Subcutaneous adipose tissue (tissue), 4 donors: ENCODE measurements around the gene FSTL4. TPM values are rescaled to one million over a fixed set of nuclear protein-coding genes. Genes with fewer than 3 reads are reported as not detected.

Experiments used
- total RNA-seq, 4 donors: library from RNA; depleted of rRNA; stranded (reverse); fragments of >200 nt; gene quantifications; one replicate each; pipeline ENCODE4 v1.1.0, GENCODE V29; 2016
- TF ChIP-seq, protein P1 (sequence below): fragments of 450-650 bp; IDR thresholded peaks from one replicate; pipeline ENCODE4 v1.5.1; 2016; ENCODE audit warnings: low read depth, mild to moderate bottlenecking, control low read depth, antibody characterized with exemption, moderate library complexity

The FSTL4 gene
- total RNA-seq, 4 donors from 2014 or later: not detected

DNA sequence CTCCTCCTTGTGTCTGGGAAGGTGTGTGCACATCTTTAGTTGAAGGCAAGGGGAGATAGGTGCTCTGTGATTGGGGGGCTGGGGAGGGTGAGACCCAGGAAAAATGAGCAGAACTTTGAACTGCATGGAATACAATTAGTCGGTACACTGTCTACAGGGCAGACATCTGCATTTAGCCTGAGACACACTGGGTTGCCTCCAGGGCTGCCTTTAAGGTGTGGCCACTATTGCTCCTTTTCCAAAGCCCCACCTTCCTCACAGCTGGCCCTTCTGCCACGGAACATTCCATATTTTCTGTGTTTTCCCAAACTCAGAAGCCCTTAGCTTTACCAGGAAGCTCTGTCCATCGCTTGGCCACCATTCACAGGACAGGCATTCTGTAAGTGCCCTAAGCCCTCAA, 312.6 kb downstream of the FSTL4 start:
- TF ChIP-seq, protein P1, sequence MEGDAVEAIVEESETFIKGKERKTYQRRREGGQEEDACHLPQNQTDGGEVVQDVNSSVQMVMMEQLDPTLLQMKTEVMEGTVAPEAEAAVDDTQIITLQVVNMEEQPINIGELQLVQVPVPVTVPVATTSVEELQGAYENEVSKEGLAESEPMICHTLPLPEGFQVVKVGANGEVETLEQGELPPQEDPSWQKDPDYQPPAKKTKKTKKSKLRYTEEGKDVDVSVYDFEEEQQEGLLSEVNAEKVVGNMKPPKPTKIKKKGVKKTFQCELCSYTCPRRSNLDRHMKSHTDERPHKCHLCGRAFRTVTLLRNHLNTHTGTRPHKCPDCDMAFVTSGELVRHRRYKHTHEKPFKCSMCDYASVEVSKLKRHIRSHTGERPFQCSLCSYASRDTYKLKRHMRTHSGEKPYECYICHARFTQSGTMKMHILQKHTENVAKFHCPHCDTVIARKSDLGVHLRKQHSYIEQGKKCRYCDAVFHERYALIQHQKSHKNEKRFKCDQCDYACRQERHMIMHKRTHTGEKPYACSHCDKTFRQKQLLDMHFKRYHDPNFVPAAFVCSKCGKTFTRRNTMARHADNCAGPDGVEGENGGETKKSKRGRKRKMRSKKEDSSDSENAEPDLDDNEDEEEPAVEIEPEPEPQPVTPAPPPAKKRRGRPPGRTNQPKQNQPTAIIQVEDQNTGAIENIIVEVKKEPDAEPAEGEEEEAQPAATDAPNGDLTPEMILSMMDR: no peak

DNA sequence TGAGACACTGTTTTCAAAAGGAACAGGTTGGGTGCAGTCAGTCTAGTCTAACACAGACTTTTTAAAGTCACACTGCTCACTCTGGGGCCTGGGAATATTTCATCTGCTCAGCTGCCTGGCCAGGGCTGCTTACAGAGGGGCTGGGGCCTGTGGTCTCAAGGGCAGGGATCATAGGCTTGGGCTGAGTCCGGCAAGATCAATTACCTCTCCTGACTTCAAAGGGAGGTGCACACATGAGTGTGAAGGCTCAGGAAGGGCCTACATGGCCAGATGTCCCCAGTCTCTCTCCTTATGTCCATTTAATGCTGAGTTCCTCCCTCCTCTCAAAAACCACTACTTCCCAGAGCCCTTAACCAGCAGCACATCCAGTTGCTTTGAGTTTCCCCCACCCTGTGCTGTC, 313.3 kb downstream of the FSTL4 start:
- TF ChIP-seq, protein P1: no peak

- TF ChIP-seq, protein P1: no peak
Observed at GRCh38 chr5:133298447-133298846, 313.9 kb downstream of the FSTL4 start.

GRCh38 chr5:133297293-133297692, 315.0 kb downstream of the FSTL4 start:
- TF ChIP-seq, protein P1: no peak

- TF ChIP-seq, protein P1: no peak
Observed at GRCh38 chr5:133296624-133297023, 315.7 kb downstream of the FSTL4 start.

- TF ChIP-seq, protein P1: no peak
Observed at GRCh38 chr5:133295520-133295919, 316.8 kb downstream of the FSTL4 start.

- TF ChIP-seq, protein P1: no peak
Observed at GRCh38 chr5:133294380-133294779, 318.0 kb downstream of the FSTL4 start.
